Panc1 (cell line): ENCODE measurements around the gene IFI44L. TPM values are rescaled to one million over a fixed set of nuclear protein-coding genes. Genes with fewer than 3 reads are reported as not detected.

Experiments used
- ATAC-seq: fragments of 200-7000 bp; cut with Tn5 transposase; 2 replicates; pipeline ENCODE4 v1.9.1; 2020; ENCODE audit warnings: mild to moderate bottlenecking, moderate library complexity
- BruUV-seq: library from RNA; stranded (reverse); fragments of 400-500 nt; replicated peaks from 2 replicates; lab custom pipeline; 2021; lab: Mats Ljungman, UMichigan
- CTCF ChIA-PET: fragments of 300-600 bp; sonication (Branson Sonifier 250); formaldehyde crosslinking; loops from one replicate; lab custom pipeline; 2022; ENCODE audit warnings: antibody characterized with exemption; lab: Charles Lee
- POLR2A ChIA-PET: fragments of 300-600 bp; sonication (Branson Sonifier 250); formaldehyde crosslinking; loops from one replicate; lab custom pipeline; 2022; ENCODE audit warnings: antibody characterized with exemption; lab: Charles Lee
- DNase-seq: peaks from one replicate; pipeline ENCODE4 v3.0.0-alpha.2; 2010; ENCODE audit warnings: low read depth, low spot score
- H3K27ac ChIP-seq: 2 replicates; pipeline ENCODE4 v1.5.1; 2011; ENCODE audit warnings: mild to moderate bottlenecking, low read length, inconsistent platforms
- H3K27me3 ChIP-seq: fragments of 200-500 bp; sonication (Bioruptor generic); 2 replicates; pipeline ENCODE4 v1.6.0; 2014; ENCODE audit warnings: low read length, inconsistent platforms; ENCODE audit not compliant: control insufficient read depth, insufficient read depth
- H3K36me3 ChIP-seq: fragments of 200-500 bp; sonication (Bioruptor generic); 2 replicates; pipeline ENCODE4 v1.5.1; 2014; ENCODE audit warnings: inconsistent platforms, mild to moderate bottlenecking, low read length, moderate library complexity; ENCODE audit not compliant: control insufficient read depth, insufficient read depth
- H3K4me1 ChIP-seq: 2 replicates; pipeline ENCODE4 v1.5.1; 2011; ENCODE audit warnings: inconsistent platforms, mild to moderate bottlenecking, low read length, moderate library complexity; ENCODE audit not compliant: control insufficient read depth, insufficient read depth
- H3K4me3 ChIP-seq, 2 experiments: 2 replicates each; pipeline ENCODE4 v1.5.1; 2011 to 2012; ENCODE audit warnings: low read depth in 2 of 2, low read length in 2 of 2, mild to moderate bottlenecking in 2 of 2, inconsistent platforms in 1 of 2, moderate library complexity in 1 of 2
- H3K9me3 ChIP-seq: fragments of 200-500 bp; sonication (Bioruptor generic); 2 replicates; pipeline ENCODE4 v1.5.1; 2014; ENCODE audit warnings: low read depth, mild to moderate bottlenecking, inconsistent platforms, low read length, moderate library complexity; ENCODE audit not compliant: control insufficient read depth, insufficient read depth
- CTCF ChIP-seq: fragments of 450-650 bp; IDR thresholded peaks from 2 replicates; pipeline ENCODE4 v1.5.1; 2017; ENCODE audit warnings: mild to moderate bottlenecking
- POLR2AphosphoS5 ChIP-seq: IDR thresholded peaks from 2 replicates; pipeline ENCODE4 v1.6.1; 2012; ENCODE audit warnings: mild to moderate bottlenecking, low read depth, low read length, moderate library complexity
- REST ChIP-seq, 2 experiments: IDR thresholded peaks; 2 replicates each; pipeline ENCODE4 v1.6.1; 2011 to 2012; ENCODE audit warnings: low read depth in 2 of 2, control low read depth in 1 of 2, low read length in 1 of 2, mild to moderate bottlenecking in 1 of 2, moderate library complexity in 1 of 2; ENCODE audit not compliant: insufficient read depth in 1 of 2
- SIN3A ChIP-seq: IDR thresholded peaks from 2 replicates; pipeline ENCODE4 v1.6.1; 2012; ENCODE audit warnings: low read depth, mild to moderate bottlenecking, low read length, moderate library complexity, borderline replicate concordance; ENCODE audit not compliant: insufficient read depth
- TCF7L2 ChIP-seq: IDR thresholded peaks from 2 replicates; pipeline ENCODE4 v1.6.1; 2011; ENCODE audit warnings: mild to moderate bottlenecking, low read depth, low read length, inconsistent platforms
- in situ Hi-C: cut with HindIII; loops from 2 replicates; pipeline ENCODE4 v1.10.0; 2016; ENCODE audit warnings: low sequenced_read_pairs, low pct_unique_long_range_greater_than_20kb
- intact Hi-C: fragments of 100-400 bp; cut with micrococcal nuclease; formaldehyde crosslinking; loops from one replicate; pipeline ENCODE4 v1.10.0; 2022; ENCODE audit not compliant: unreplicated experiment
- total RNA-seq: library from RNA; stranded (reverse); gene quantifications from one replicate; pipeline ENCODE4 v1.2.1, GENCODE V29; 2021; ENCODE audit not compliant: unreplicated experiment

The IFI44L gene
- total RNA-seq, 1 experiment from 2014 or later: 0.10 TPM

DNA sequence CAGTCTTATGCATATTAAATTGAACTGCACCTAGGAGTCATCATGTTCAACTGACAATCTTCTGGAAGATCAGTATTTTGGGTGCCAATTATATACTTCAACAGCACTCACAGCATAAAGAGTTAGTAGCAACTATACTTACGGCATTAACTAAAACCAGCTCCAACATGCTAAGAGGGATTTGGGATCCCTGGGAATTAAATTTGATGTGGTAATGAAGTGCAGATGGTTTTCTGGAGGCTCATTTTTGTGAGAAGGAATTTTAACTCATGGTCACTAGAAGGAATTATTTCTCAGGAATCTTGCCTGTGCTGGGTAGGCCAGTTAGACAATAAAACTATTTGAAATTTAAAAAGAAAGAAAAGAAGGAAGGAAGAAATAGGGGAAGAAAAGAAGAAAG, 47.7 kb downstream of the IFI44L start:
- no peak for ATAC-seq
- CTCF ChIA-PET: interaction anchor here (0.7 kb wide), 1 partner anchor 210 kb away, joined by 4 read pairs; no protein-coding TSS in a partner anchor
- Histone ChIP-seq H3K4me3 (no peak overlapping the region), H3K36me3 (no peaks in the 10 kb centered on the region), H3K27ac (no peak overlapping the region), H3K9me3 (no peaks in the 10 kb centered on the region), H3K27me3 (no peaks in the 10 kb centered on the region; the same call in 1 of the 2 replicates), H3K4me1 (no peaks in the 10 kb centered on the region)
- no TSS peak for BruUV-seq
- DNase-seq: no peak
- in situ Hi-C loops: no loop called here
- TF ChIP-seq REST (IDR thresholded peaks at IDR 0.05; ENCODE audit: insufficient read depth in 1 of 2, low read depth in 2 of 2, low read length in 1 of 2) (no peak), TCF7L2 (no peak), SIN3A (no peak), POLR2AphosphoS5 (no peak), CTCF (no peak)
- intact Hi-C loops: no loop called here
- POLR2A ChIA-PET: no interaction called here

DNA sequence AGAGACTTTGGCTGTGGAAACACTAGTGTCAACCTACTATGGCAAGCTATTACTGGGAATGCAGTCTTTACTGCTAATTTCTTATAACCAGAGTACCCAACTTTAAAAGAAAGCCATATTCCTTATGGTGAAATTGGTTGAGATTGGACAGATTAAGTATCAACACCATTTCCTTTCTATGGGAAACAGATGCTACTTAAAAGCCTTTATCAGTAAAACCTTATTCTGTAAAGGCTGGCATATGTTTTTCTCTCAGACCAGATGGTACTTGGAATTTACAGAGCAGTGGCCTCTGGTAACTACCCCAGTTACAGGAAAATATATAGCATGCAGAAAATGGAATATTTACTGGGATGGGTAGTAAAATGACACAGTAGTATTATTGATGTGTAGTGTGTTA, 48.2 kb downstream of the IFI44L start:
- Histone ChIP-seq H3K9me3 (no peaks in the 10 kb centered on the region), H3K4me1 (no peaks in the 10 kb centered on the region), H3K4me3 (no peak overlapping the region), H3K36me3 (no peaks in the 10 kb centered on the region), H3K27me3 (no peaks in the 10 kb centered on the region; the same call in 1 of the 2 replicates), H3K27ac (no peak overlapping the region)
- ATAC-seq: no peak
- DNase-seq: no peak
- no TSS peak for BruUV-seq
- ChIA-PET CTCF (no interaction called here), POLR2A (no interaction called here)
- intact Hi-C loops: no loop called here
- TF ChIP-seq REST (IDR thresholded peaks at IDR 0.05; ENCODE audit: insufficient read depth in 1 of 2, low read depth in 2 of 2, low read length in 1 of 2) (no peak), CTCF (no peak), SIN3A (no peak)
- in situ Hi-C loops: no loop called here
